Measurements from ENCODE around the gene DDR1.
A peak's percentile ranks its signal among the peaks of the same experiment; 100 is the strongest.

The DDR1 gene

GRCh38 chr6:30914076-30914853 lies 29.9 kb downstream of the DDR1 start, which contains the start of gene VARS2:
VARS2 (plus strand) TSS chr6:30914238; CDS start chr6:30914837, 599 bp downstream.
- Histone ChIP-seq H3K27ac (peak within 1 kb of the TSS; percentile 85 to 87), H3K27me3 (no peaks in the 10 kb centered on the region), H3K36me3 (peaks cover 14 to 58% (median 44%) of the 10 kb centered on the region in 3 donors), H3K4me1 (peaks cover 0 to 38% (median 25%) of the 10 kb centered on the region in 4 donors), H3K4me3 (peak within 1 kb of the TSS; percentile 53 to 63), H3K9me3 (no peaks in the 10 kb centered on the region)
- peak; percentile 90 to 97 for DNase-seq
- intact Hi-C loops (cut with DNase I; ENCODE audit: low total_unique reads), result loop anchor here (2.0 kb wide), 1 partner anchor 173 kb away; no protein-coding TSS in a partner anchor
- TF ChIP-seq, protein P1, sequence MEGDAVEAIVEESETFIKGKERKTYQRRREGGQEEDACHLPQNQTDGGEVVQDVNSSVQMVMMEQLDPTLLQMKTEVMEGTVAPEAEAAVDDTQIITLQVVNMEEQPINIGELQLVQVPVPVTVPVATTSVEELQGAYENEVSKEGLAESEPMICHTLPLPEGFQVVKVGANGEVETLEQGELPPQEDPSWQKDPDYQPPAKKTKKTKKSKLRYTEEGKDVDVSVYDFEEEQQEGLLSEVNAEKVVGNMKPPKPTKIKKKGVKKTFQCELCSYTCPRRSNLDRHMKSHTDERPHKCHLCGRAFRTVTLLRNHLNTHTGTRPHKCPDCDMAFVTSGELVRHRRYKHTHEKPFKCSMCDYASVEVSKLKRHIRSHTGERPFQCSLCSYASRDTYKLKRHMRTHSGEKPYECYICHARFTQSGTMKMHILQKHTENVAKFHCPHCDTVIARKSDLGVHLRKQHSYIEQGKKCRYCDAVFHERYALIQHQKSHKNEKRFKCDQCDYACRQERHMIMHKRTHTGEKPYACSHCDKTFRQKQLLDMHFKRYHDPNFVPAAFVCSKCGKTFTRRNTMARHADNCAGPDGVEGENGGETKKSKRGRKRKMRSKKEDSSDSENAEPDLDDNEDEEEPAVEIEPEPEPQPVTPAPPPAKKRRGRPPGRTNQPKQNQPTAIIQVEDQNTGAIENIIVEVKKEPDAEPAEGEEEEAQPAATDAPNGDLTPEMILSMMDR (IDR thresholded peaks at IDR 0.05), result peak; percentile 33 to 43

- intact Hi-C loops (cut with DNase I; ENCODE audit: low total_unique reads), result loop anchor here (2.0 kb wide), 1 partner anchor 172 kb away; no protein-coding TSS in a partner anchor
- peak overlapping the region; percentile 53 to 63 for H3K4me3 ChIP-seq
- H3K4me1 ChIP-seq, result peaks cover 0 to 31% (median 25%) of the 10 kb centered on the region in 4 donors
- no peaks in the 10 kb centered on the region for H3K9me3 ChIP-seq
- H3K27ac ChIP-seq, result peak overlapping the region; percentile 85 to 87
- no peaks in the 10 kb centered on the region for H3K27me3 ChIP-seq
- H3K36me3 ChIP-seq, result peaks cover 15 to 62% (median 46%) of the 10 kb centered on the region in 3 donors
- DNase-seq, result no peak
- TF ChIP-seq, protein P1 (IDR thresholded peaks at IDR 0.05), result no peak
Observed at GRCh38 chr6:30914854-30915590, 30.7 kb downstream of the DDR1 start.

- H3K4me3 ChIP-seq, result no peak overlapping the region
- no peaks in the 10 kb centered on the region for H3K9me3 ChIP-seq
- DNase-seq, result no peak
- peaks cover 20 to 62% (median 46%) of the 10 kb centered on the region in 3 donors for H3K36me3 ChIP-seq
- H3K27me3 ChIP-seq, result no peaks in the 10 kb centered on the region
- peak overlapping the region; percentile 85 to 87 for H3K27ac ChIP-seq
- peaks cover 0 to 31% (median 25%) of the 10 kb centered on the region in 4 donors for H3K4me1 ChIP-seq
- intact Hi-C loops (cut with DNase I; ENCODE audit: low total_unique reads), result loop anchor here (2.0 kb wide), 1 partner anchor 171 kb away; no protein-coding TSS in a partner anchor
- TF ChIP-seq, protein P1 (IDR thresholded peaks at IDR 0.05), result peak; percentile 25 to 57
Observed at GRCh38 chr6:30915591-30915946, 31.2 kb downstream of the DDR1 start.

DNA sequence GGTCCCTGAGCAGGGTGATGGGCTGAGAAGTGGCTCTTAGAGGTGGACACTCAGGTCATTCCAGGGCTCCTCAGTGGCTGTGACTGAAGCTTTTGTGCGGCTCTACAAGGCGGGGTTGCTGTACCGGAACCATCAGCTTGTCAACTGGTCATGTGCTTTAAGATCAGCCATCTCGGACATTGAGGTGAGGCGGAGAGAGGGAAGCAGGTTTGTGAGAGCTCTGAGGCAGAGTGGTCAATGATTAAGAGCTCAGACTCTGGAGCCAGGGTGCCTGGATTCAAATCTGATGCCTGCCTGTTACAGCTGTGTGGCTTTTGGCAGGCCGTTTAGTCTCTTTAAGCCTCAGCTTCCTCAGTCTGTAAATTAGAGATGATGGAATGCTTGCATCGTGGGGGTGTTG lies 32.7 kb downstream of the DDR1 start:
- Histone ChIP-seq H3K27ac (no peak overlapping the region), H3K4me1 (peaks cover 0 to 31% (median 25%) of the 10 kb centered on the region in 4 donors), H3K36me3 (peaks cover 26 to 62% (median 47%) of the 10 kb centered on the region in 3 donors), H3K9me3 (no peaks in the 10 kb centered on the region), H3K4me3 (no peak overlapping the region), H3K27me3 (no peaks in the 10 kb centered on the region)
- intact Hi-C loops (cut with DNase I; ENCODE audit: low total_unique reads), result no loop called here
- no peak for DNase-seq
- TF ChIP-seq, protein P1 (IDR thresholded peaks at IDR 0.05), result no peak

- Histone ChIP-seq H3K9me3 (no peaks in the 10 kb centered on the region), H3K4me1 (peaks cover 0 to 31% (median 24%) of the 10 kb centered on the region in 4 donors), H3K27me3 (no peaks in the 10 kb centered on the region), H3K36me3 (peaks cover 30 to 62% (median 49%) of the 10 kb centered on the region in 3 donors), H3K27ac (no peak overlapping the region), H3K4me3 (no peak overlapping the region)
- intact Hi-C loops (cut with DNase I; ENCODE audit: low total_unique reads), result no loop called here
- DNase-seq, result no peak
- TF ChIP-seq, protein P1 (IDR thresholded peaks at IDR 0.05), result no peak
Observed at GRCh38 chr6:30917487-30917886, 33.2 kb downstream of the DDR1 start.

Data from tibial artery (tissue), 4 donors.